GM19043 (cell line): ENCODE results near the gene ASXL1.

Experiments used
- ATAC-seq: cut with Tn5 transposase; IDR thresholded peaks from one replicate; pipeline ENCODE4 v1.9.1; 2021; ENCODE audit warnings: low read depth; ENCODE audit not compliant: unreplicated experiment

The ASXL1 gene

GRCh38 chr20:32450484-32451061 is 92.4 kb downstream of the ASXL1 start:
- no peak for ATAC-seq

GRCh38 chr20:32451340-32451681 is 93.2 kb downstream of the ASXL1 start:
- no peak for ATAC-seq

GRCh38 chr20:32451682-32452461 is 93.7 kb downstream of the ASXL1 start:
- ATAC-seq, result no peak

GRCh38 chr20:32452776-32453466 is 94.8 kb downstream of the ASXL1 start:
- ATAC-seq, result no peak

GRCh38 chr20:32453467-32454163 is 95.5 kb downstream of the ASXL1 start:
- ATAC-seq, result no peak

DNA sequence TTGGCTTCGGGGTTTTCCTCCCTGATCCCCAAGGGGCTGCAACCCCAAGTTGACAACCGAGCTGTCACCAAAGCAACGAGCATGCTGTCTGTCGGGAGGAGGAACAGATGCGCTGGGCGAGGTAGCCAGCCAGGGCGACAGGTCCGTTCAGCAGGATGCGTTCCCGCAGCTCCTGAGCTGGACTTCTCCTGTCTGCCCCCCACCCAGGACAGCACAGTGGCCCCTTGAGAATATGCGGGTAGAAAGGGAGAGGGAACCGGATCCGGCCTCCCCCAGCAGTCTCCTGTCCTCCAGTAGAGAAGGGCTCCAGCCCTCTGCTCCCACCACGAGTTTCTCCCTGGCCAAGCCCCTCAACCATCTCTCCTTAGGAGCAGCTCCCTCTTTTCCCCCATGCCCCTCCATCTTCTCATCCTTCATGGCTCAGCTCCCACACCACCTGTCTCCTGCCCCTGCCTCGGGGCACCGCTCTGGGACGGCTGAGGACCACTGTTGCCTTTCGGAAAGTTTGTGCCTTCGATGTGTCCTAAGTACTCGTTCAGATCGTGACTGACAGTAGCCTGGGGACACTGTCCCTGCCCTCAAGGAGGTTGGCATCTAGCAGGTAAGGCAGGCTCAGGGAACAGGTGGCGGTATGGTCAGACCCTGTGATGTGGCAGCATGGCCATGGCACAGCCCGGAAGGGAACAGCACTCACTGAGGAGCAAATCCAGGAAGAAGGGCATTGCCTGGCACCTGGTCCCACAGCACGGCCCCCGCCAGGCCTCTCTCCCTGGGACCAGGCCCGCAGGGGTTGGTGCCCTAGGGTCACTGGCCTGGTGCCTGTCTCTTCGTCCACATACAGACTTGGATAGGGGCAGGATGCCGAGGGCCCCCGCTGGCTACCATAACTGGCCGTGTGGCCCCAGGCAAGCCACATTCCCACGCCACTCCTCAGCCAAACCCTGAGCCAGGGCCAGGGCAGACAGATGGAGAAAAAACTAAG is 96.3 kb downstream of the ASXL1 start:
- ATAC-seq, result no peak

DNA sequence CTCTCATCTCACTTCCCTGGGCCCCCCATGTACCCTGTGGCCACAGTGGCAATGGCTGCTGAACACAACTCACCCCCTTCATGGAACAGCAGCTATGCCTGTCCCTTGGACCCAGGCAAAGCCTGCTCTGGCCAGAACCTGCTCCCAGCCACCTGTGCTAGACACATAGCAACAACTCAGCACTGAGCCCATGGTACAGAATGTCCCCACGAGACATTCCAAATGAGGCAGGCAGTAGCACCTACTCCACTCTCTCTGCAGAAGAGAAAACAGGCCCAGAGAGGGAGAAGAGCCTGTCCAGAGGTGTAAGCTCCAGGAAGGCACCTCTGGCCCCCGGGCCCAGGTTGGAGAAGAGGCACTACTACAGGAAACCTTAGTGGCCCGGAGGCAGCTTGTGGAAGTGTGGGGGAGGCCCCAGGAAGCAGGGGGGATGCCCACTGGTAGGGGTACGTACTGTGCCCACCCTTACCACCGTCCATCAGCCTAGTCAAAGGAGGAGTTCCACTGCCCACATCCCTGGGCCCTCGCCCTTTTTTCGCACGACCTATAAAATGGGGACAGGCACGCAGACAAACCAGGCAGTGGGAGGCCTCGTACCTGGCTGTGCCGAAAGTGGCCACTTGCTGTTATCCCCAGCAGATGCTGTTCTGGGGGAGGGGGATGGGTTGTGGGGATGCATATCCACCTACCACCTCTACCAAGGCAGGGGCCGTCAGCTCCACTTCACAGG is 97.2 kb downstream of the ASXL1 start:
- ATAC-seq, result no peak

DNA sequence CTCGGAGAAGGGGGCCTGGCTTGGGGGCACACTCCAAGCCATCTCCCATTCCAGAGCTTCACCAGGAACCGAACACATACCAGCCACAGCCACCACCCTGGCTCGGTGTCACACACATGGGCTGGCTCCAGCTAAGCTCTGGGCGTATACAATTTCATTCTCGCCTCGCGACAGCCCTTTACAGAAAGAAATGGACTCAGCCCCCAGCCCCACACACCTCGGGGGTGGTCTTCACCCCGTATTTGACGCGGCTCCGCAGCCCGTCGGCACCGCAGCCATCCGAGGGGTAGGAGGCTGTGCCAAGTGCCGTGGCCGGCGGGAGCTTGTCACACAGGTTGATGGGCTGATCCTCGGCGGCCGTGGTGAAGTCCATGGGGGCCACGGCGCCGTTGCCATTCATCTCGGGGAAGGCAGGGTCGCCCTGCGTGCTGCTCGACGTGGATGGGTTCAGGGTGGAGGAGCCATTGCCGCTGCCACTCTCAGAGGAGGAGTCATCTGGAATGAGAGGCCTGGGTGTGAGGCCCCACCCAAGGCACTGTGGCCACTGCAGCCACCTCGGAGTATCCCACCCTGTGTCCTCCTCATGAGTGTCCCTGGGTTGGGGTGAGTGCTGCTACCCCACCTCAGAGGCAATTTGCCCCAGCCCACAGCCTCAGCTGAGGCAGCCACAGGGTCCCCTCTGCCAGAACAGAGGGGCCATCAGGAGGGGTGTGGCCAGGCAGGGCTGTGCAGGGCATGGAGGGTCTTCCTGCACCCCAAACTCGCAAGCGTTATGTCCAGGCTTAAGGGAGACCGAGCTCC is 98.0 kb downstream of the ASXL1 start:
- no peak for ATAC-seq

DNA sequence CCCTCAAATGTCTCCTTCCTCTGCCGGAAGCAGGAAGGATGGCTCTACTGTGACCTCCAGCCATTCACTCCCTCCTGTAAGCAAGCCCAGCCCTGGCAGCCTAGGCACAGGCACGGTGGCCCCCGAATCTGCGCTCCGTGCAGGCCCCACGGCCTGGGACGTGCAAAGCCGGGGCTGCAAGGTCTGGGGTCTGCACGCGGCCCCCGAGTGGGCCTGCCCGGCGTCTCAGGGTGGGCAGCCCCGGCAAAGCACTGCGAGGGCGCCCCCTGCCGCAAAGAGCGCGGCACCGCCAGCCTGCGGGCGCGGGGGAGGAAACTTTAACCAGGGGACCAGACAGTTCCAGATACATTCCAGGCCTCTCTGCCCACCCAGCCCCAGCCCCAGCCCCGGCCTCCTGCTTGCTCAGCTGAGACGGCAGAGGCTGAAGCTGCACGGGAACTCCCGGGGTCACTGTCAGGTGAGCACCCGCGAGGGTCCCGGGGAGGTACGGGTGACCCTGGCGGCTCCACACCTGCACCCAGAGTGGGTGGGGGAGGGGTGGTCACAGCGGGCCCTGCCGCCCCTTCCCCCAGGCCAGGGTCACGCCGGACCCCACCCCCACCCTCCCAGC is 98.8 kb downstream of the ASXL1 start:
- peak; percentile 37 for ATAC-seq

- ATAC-seq, result peak; percentile 50
These were observed 99.4 kb downstream of the ASXL1 start for GRCh38 chr20:32457479-32457986.

GRCh38 chr20:32458061-32458836 is 100.1 kb downstream of the ASXL1 start:
- ATAC-seq, result no peak

DNA sequence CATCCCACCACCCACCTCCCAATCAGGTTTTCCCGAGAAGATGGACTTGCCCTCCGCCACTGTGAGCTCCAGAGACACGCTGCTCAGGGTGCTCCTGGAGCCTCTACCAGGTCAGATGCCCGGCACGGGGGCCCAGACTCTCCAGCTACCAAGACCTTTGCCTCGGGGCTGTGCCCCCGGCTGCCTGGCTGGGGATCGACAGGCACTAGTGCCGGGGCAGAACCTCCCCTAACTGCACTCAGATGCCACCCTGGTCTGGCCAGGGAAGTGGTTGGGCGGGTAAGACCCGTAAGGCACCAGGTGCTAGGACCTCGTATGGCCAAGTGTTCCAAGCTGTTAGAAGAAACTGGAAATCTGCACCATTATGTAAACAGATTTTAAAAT is 100.7 kb downstream of the ASXL1 start:
- no peak for ATAC-seq

DNA sequence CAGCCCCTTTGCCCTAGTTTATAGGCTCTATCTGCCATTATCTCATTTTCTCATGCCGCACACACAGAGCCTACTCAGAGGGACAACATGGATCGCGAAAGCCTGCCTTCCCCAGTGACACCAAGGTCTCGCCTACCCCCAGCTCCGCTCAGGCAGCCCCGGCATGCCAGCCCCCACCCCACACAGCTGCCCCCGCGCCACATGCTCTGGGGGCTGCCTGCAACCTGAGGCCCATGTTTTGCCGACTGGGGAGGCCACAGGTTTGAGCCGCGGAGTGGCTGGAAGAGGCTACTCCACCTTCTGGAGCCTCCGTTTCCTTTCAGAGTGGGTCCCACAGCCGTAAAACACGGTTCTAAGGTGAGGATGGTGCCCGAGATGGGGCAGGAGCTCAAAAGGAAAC is 102.1 kb downstream of the ASXL1 start:
- ATAC-seq, result no peak

DNA sequence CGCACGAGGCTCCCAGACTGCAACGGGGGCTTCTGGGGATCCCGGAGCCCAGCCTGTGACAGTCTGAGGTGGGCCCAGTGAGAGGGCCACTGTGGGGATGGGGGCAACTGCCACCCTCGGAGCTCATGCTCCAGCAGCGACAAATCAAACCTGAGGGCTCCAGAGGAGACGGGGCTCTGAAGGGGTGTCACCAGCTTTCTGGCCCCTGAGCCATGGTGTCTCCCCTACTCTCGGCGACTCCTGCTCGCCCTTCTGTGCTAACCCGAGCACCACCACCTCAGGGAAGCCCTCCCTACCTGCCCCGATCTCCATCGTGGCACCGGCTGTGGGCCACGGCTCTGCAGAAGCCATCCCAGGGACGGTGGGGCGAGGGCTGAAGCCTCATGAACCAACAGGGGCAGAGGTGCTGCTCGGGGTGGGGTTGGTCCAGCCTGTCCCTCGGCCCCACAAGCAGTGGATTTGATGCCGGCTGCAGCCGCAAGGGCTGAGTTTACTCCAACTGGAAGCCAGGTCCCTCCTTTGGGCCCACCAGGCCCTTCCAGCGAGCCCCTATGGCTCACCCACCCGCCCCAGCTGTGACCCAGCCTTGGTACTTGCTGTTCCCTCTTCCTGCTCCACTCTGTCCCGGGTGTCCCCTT is 102.7 kb downstream of the ASXL1 start:
- no peak for ATAC-seq

DNA sequence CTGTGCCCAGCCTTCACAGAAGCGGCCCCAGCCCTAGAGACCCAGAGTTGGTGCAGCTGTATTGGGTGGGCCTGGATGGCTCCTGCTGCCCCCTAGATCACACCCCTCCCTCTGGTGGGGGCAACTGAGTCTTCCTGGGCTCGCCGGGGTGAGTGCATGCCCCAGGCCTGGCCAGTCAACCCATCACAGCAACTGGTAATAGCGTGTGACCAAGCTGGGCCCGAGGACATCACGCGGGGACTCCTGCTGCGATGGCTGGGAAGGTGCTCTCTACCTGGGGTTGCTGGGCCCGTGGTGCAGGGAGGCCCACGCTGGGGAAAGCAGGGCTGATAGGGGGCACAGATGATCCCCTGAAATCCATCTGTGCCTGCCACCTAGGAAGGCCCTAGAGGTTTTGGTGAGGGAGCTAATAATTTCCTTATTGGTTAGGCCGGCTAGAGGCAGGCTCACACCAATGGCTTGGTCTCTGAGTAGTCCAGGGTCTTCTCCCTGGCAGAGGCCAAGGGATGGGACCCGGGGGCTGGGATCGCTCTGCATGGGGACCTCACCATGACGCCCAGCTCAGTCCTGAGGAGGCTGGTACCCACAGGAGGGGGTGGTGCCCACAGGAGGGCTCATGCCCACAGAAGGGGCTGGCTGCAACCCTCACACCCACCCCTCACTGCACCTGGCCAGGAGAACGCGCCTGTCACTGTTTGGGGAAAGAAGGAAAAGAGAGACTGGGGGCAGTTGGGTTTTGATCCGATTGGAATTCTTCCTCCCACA is 103.9 kb downstream of the ASXL1 start:
- ATAC-seq, result no peak
